OCI-LY1 (cell line): ENCODE results near the gene POLR1F.

ENCODE experiments used
- H2AFZ ChIP-seq: fragments of 200-600 bp; sonication (generic), shearing (Covaris generic); 2 replicates; pipeline ENCODE4 v1.6.0; 2014; ENCODE audit warnings: antibody characterized with exemption, mild to moderate bottlenecking, low read length
- H3F3A ChIP-seq: fragments of 200-600 bp; sonication (generic), shearing (Covaris generic); 2 replicates; pipeline ENCODE4 v1.6.0; 2014; ENCODE audit warnings: mild to moderate bottlenecking, antibody characterized with exemption, low read length, moderate library complexity; ENCODE audit not compliant: insufficient read depth
- H3K27ac ChIP-seq: fragments of 200-600 bp; sonication (generic); 2 replicates; pipeline ENCODE4 v1.5.1; 2014; ENCODE audit warnings: low read length, mixed run types, mild to moderate bottlenecking, low read depth; ENCODE audit not compliant: poor library complexity, severe bottlenecking
- H3K27me3 ChIP-seq: fragments of 200-600 bp; sonication (generic); 2 replicates; pipeline ENCODE4 v1.6.0; 2014; ENCODE audit warnings: antibody characterized with exemption, mild to moderate bottlenecking, low read length, moderate library complexity; ENCODE audit not compliant: insufficient read depth
- H3K36me3 ChIP-seq: fragments of 200-600 bp; sonication (generic); 2 replicates; pipeline ENCODE4 v1.6.1; 2014; ENCODE audit warnings: mild to moderate bottlenecking, antibody characterized with exemption, low read length, moderate library complexity, mixed read lengths; ENCODE audit not compliant: insufficient read depth
- H3K4me1 ChIP-seq: fragments of 200-600 bp; sonication (generic); 2 replicates; pipeline ENCODE4 v1.5.1; 2014; ENCODE audit warnings: mild to moderate bottlenecking, low read length, moderate library complexity; ENCODE audit not compliant: insufficient read depth, severe bottlenecking
- H3K4me2 ChIP-seq: fragments of 200-600 bp; sonication (generic), shearing (Covaris generic); 2 replicates; pipeline ENCODE4 v1.6.1; 2014; ENCODE audit warnings: low read length
- H3K4me3 ChIP-seq: fragments of 200-600 bp; sonication (generic); 2 replicates; pipeline ENCODE4 v1.5.1; 2014; ENCODE audit warnings: low read length, low read depth, mild to moderate bottlenecking, mixed read lengths; ENCODE audit not compliant: poor library complexity, severe bottlenecking
- H3K79me2 ChIP-seq: fragments of 200-600 bp; shearing (Covaris generic); 2 replicates; pipeline ENCODE4 v1.6.1; 2016; ENCODE audit warnings: mixed run types, low read length, mixed read lengths; ENCODE audit not compliant: insufficient read depth
- H3K9ac ChIP-seq: fragments of 200-600 bp; sonication (generic), shearing (Covaris generic); 2 replicates; pipeline ENCODE4 v1.6.1; 2014; ENCODE audit warnings: mild to moderate bottlenecking, low read length, mixed read lengths
- H3K9me2 ChIP-seq: fragments of 200-600 bp; sonication (generic), shearing (Covaris generic); 2 replicates; pipeline ENCODE4 v1.6.1; 2014; ENCODE audit warnings: low read depth, mild to moderate bottlenecking, low read length, mixed read lengths
- H3K9me3 ChIP-seq: fragments of 200-600 bp; shearing (Covaris generic); 2 replicates; pipeline ENCODE4 v1.6.1; 2014; ENCODE audit warnings: low read length, mixed read lengths
- H4K20me1 ChIP-seq: fragments of 200-600 bp; sonication (generic), shearing (Covaris generic); 2 replicates; pipeline ENCODE4 v1.6.0; 2016; ENCODE audit warnings: mild to moderate bottlenecking, low read length; ENCODE audit not compliant: insufficient read depth
- EZH2 ChIP-seq: fragments of 200-600 bp; sonication (generic), shearing (Covaris generic); IDR thresholded peaks from 2 replicates; pipeline ENCODE4 v1.8.0; 2017; ENCODE audit warnings: borderline replicate concordance, mixed run types, mild to moderate bottlenecking, antibody characterized with exemption, low read length, moderate library complexity, mixed read lengths
- TF ChIP-seq, protein P1 (sequence below): fragments of 200-600 bp; sonication (generic), shearing (Covaris generic); IDR thresholded peaks from 2 replicates; pipeline ENCODE4 v1.5.1; 2017; ENCODE audit warnings: mild to moderate bottlenecking, antibody characterized with exemption, low read length, moderate library complexity, mixed read lengths

POLR1F gene, protein sequence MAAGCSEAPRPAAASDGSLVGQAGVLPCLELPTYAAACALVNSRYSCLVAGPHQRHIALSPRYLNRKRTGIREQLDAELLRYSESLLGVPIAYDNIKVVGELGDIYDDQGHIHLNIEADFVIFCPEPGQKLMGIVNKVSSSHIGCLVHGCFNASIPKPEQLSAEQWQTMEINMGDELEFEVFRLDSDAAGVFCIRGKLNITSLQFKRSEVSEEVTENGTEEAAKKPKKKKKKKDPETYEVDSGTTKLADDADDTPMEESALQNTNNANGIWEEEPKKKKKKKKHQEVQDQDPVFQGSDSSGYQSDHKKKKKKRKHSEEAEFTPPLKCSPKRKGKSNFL

GRCh38 chr7:19708397-19709248 is at the start of gene POLR1F:
TSS of gene POLR1F (minus strand) at chr7:19709037. CDS start at chr7:19709016, 21 bp downstream.
- Histone ChIP-seq H3K79me2 (peaks cover 48% of the 10 kb centered on the region), H3K9me2 (no peaks in the 10 kb centered on the region), H3K9ac (peak within 1 kb of the TSS; percentile 87), H3K4me1 (peaks cover 28% of the 10 kb centered on the region), H3F3A (no peaks in the 10 kb centered on the region), H2AFZ (peak within 1 kb of the TSS; percentile 95), H3K4me2 (peak within 1 kb of the TSS; percentile 69), H3K9me3 (no peaks in the 10 kb centered on the region), H4K20me1 (no peaks in the 10 kb centered on the region), H3K27me3 (no peaks in the 10 kb centered on the region), H3K36me3 (peaks cover 8% of the 10 kb centered on the region), H3K4me3 (peak within 1 kb of the TSS; percentile 92), H3K27ac (peak within 1 kb of the TSS; percentile 16)
- TF ChIP-seq, protein P1, sequence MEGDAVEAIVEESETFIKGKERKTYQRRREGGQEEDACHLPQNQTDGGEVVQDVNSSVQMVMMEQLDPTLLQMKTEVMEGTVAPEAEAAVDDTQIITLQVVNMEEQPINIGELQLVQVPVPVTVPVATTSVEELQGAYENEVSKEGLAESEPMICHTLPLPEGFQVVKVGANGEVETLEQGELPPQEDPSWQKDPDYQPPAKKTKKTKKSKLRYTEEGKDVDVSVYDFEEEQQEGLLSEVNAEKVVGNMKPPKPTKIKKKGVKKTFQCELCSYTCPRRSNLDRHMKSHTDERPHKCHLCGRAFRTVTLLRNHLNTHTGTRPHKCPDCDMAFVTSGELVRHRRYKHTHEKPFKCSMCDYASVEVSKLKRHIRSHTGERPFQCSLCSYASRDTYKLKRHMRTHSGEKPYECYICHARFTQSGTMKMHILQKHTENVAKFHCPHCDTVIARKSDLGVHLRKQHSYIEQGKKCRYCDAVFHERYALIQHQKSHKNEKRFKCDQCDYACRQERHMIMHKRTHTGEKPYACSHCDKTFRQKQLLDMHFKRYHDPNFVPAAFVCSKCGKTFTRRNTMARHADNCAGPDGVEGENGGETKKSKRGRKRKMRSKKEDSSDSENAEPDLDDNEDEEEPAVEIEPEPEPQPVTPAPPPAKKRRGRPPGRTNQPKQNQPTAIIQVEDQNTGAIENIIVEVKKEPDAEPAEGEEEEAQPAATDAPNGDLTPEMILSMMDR: peak; percentile 98
- TF ChIP-seq EZH2: no peak

DNA sequence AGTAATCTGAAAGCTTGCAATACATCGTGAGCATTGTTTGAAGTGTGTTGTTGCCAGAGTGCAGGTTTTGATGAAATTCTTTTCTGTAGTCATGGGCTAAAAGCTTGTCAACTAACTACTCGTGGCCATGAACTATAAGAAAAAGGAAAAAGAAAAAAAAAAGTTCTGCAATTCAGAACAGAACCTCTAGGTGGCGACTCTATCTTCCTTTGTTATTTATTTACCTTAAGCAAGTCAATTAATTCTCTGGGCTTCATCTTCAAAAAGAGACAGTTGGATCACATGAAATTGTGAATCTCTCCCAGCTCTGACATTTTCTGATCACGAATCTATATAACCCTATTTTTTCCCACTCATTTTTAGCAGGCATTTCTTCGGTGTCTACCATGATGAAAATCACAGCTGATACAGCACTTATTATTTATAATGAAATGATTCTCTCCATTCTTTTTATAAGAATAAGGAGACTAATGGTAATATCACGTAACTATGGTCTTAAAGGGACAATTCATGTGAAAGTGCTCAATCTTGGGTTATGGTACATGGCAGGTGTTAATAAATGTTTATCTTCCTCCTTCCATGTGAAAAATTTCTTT is 45.8 kb upstream of the POLR1F start:
- H3K4me3 ChIP-seq: no peak overlapping the region
- H3F3A ChIP-seq: no peaks in the 10 kb centered on the region
- no peaks in the 10 kb centered on the region for H3K9me2 ChIP-seq
- H3K79me2 ChIP-seq: no peaks in the 10 kb centered on the region
- no peak overlapping the region for H2AFZ ChIP-seq
- no peaks in the 10 kb centered on the region for H3K9me3 ChIP-seq
- no peak for TF ChIP-seq EZH2
- TF ChIP-seq, protein P1: peak; percentile 93
- H3K27ac ChIP-seq: no peak overlapping the region
- H3K4me1 ChIP-seq: no peaks in the 10 kb centered on the region
- H3K4me2 ChIP-seq: no peak overlapping the region
- no peaks in the 10 kb centered on the region for H3K27me3 ChIP-seq
- H4K20me1 ChIP-seq: no peaks in the 10 kb centered on the region
- H3K36me3 ChIP-seq: no peaks in the 10 kb centered on the region
- H3K9ac ChIP-seq: no peak overlapping the region

GRCh38 chr7:19752020-19752419 is 43.2 kb upstream of the POLR1F start:
- Histone ChIP-seq H3K9ac (no peak overlapping the region), H3F3A (no peaks in the 10 kb centered on the region), H3K4me1 (no peaks in the 10 kb centered on the region), H4K20me1 (no peaks in the 10 kb centered on the region), H3K9me2 (no peaks in the 10 kb centered on the region), H3K4me2 (no peak overlapping the region), H3K36me3 (no peaks in the 10 kb centered on the region), H3K79me2 (no peaks in the 10 kb centered on the region), H3K27me3 (no peaks in the 10 kb centered on the region), H2AFZ (no peak overlapping the region), H3K9me3 (no peaks in the 10 kb centered on the region), H3K27ac (no peak overlapping the region), H3K4me3 (no peak overlapping the region)
- TF ChIP-seq EZH2: no peak
- TF ChIP-seq, protein P1: no peak
